Fibroblast of villous mesenchyme (primary cell): Measurements from ENCODE around the gene GAS2. TPM values are rescaled to one million over a fixed set of nuclear protein-coding genes. Genes with fewer than 3 reads are reported as not detected.

Source experiments
- DNase-seq: peaks from one replicate; pipeline ENCODE4 v3.0.0-alpha.2; 2010; ENCODE audit warnings: low read depth
- H3K4me3 ChIP-seq: 2 replicates; pipeline ENCODE4 v1.5.1; 2011; ENCODE audit warnings: low read depth, mild to moderate bottlenecking, low read length
- CTCF ChIP-seq: IDR thresholded peaks from 2 replicates; pipeline ENCODE4 v1.5.1; 2012; ENCODE audit warnings: low read depth, mild to moderate bottlenecking, low read length; ENCODE audit not compliant: insufficient read depth
- total RNA-seq: library from RNA; depleted of rRNA; stranded (reverse); fragments of >200 nt; gene quantifications from 2 replicates; pipeline ENCODE4 v1.2.3, GENCODE V29; 2012

Gene GAS2
- total RNA-seq, 1 donor: 1.7 TPM

- TF ChIP-seq CTCF: no peak
- DNase-seq: no peak
Measured at GRCh38 chr11:22734628-22735345, 68.4 kb downstream of the GAS2 start.

GRCh38 chr11:22742157-22742613 is 75.8 kb downstream of the GAS2 start:
- no peak overlapping the region for H3K4me3 ChIP-seq
- TF ChIP-seq CTCF: no peak
- DNase-seq: no peak

More at GRCh38 chr11:22734628-22735345, 68.4 kb downstream of the GAS2 start:
- H3K4me3 ChIP-seq: no peak overlapping the region

GRCh38 chr11:22749536-22749935 is 83.1 kb downstream of the GAS2 start:
- no peak overlapping the region for H3K4me3 ChIP-seq
- TF ChIP-seq CTCF: no peak
- DNase-seq: no peak

- H3K4me3 ChIP-seq: no peak overlapping the region
- DNase-seq: no peak
- no peak for TF ChIP-seq CTCF
Measured at GRCh38 chr11:22752908-22753310, 86.5 kb downstream of the GAS2 start.

- no peak for TF ChIP-seq CTCF
- no peak overlapping the region for H3K4me3 ChIP-seq
- no peak for DNase-seq
Measured at GRCh38 chr11:22753416-22753815, 87.0 kb downstream of the GAS2 start.

- TF ChIP-seq CTCF: no peak
- no peak overlapping the region for H3K4me3 ChIP-seq
- DNase-seq: no peak
Measured at GRCh38 chr11:22761066-22761465, 94.7 kb downstream of the GAS2 start.

- TF ChIP-seq CTCF: no peak
- DNase-seq: no peak
- no peak overlapping the region for H3K4me3 ChIP-seq
Measured at GRCh38 chr11:22763166-22763565, 96.8 kb downstream of the GAS2 start.
